ENCODE data around the gene CD99L2.

DNA sequence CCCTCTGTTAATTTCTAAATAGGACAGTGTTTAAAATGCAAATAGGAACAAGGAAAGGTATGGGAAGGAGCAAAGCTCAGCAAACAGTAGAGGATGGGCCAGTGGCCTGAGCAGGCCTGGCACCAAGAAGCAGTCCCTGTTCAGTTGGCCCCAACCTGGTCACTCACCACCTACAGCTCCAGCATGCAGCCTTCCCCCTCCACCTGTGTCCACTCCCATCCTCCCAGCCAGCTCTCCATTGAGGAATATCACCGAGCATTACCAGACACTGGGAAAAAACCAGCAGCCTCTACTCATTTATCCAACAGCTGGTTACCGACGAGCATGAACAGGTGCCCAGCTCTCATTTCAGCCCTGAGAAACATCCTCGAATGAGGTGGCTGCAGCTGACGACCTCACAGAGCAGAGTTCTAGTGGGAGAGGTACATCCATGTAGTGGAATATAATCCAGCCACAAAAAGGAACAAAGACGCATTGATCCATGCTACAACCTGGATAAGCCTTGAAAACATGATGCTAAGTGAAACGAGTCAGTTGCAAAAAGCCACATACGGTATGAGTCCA, 25.6 kb downstream of the CD99L2 start:
- TF ChIP-seq, protein P1, sequence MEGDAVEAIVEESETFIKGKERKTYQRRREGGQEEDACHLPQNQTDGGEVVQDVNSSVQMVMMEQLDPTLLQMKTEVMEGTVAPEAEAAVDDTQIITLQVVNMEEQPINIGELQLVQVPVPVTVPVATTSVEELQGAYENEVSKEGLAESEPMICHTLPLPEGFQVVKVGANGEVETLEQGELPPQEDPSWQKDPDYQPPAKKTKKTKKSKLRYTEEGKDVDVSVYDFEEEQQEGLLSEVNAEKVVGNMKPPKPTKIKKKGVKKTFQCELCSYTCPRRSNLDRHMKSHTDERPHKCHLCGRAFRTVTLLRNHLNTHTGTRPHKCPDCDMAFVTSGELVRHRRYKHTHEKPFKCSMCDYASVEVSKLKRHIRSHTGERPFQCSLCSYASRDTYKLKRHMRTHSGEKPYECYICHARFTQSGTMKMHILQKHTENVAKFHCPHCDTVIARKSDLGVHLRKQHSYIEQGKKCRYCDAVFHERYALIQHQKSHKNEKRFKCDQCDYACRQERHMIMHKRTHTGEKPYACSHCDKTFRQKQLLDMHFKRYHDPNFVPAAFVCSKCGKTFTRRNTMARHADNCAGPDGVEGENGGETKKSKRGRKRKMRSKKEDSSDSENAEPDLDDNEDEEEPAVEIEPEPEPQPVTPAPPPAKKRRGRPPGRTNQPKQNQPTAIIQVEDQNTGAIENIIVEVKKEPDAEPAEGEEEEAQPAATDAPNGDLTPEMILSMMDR (conservative IDR thresholded peaks at IDR 0.05; ENCODE audit: low read length) = no peak
- no peak for TF ChIP-seq EZH2phosphoT487 (IDR thresholded peaks at IDR 0.05; ENCODE audit: borderline replicate concordance, low read depth, low read length)

All from OCI-LY7 (cell line).